Motor neuron (in vitro differentiated cells): ENCODE measurements around the gene TBCEL. TPM values are rescaled to one million over a fixed set of nuclear protein-coding genes. Genes with fewer than 3 reads are reported as not detected.
A peak's percentile ranks its signal among the peaks of the same experiment; 100 is the strongest.
"Not testable (repeated sequence)": the region's sequence is repeated elsewhere in the genome, so short reads cannot be mapped to it uniquely, and the experiment has no call there.

Source experiments
- ATAC-seq, 8 experiments: fragments of 200-7000 bp; cut with Tn5 transposase; replicated peaks in 6 of 8; 2 replicates each; pipeline ENCODE4 v1.8.0; 2021; ENCODE audit warnings: mild to moderate bottlenecking in 8 of 8, moderate library complexity in 8 of 8
- H3K27ac ChIP-seq, 2 donors: fragments of 250-450 bp; sonication (Bioruptor Pico); 2 replicates each; pipeline ENCODE4 v1.9.0; 2021; ENCODE audit warnings: antibody characterized with exemption in 2 of 2, mild to moderate bottlenecking in 2 of 2, moderate library complexity in 1 of 2
- H3K4me1 ChIP-seq, 2 donors: fragments of 250-450 bp; sonication (Bioruptor Pico); replicated peaks in 1 of 2; 2 replicates each; pipeline ENCODE4 v1.6.1; 2021; ENCODE audit warnings: antibody characterized with exemption in 2 of 2, mild to moderate bottlenecking in 2 of 2, moderate library complexity in 1 of 2
- H3K4me3 ChIP-seq, 5 donors: fragments of 250-450 bp; sonication (Bioruptor Pico); 2 replicates each; pipeline ENCODE4 v1.9.0; 2021; ENCODE audit warnings: antibody characterized with exemption in 5 of 5, mild to moderate bottlenecking in 5 of 5, moderate library complexity in 4 of 5
- WGBS, 10 experiments: fragments of 450-650 bp; shearing (Covaris generic); methylation state at CpG; one replicate each; pipeline ENCODE4 v1.0.0; 2022; 5-methylcytosine and 5-hydroxymethylcytosine counted together
- in situ Hi-C, 9 experiments: fragments of 400-800 bp; cut with MboI; loops; one replicate each; pipeline ENCODE4 v1.15.0; 2021; ENCODE audit warnings: low sequenced_read_pairs in 9 of 9, low pct_unique_long_range_greater_than_20kb in 2 of 9; ENCODE audit not compliant: unreplicated experiment in 9 of 9
- total RNA-seq, 8 experiments: library from RNA; unstranded; fragments of 300-600 nt; gene quantifications; 2 replicates each; pipeline versions ENCODE4 v1.2.3 to v1.2.4, GENCODE V29; 2022

TBCEL gene
- total RNA-seq, 8 experiments from 2014 or later: 22.0 to 56.5 (median 28.3) TPM

DNA sequence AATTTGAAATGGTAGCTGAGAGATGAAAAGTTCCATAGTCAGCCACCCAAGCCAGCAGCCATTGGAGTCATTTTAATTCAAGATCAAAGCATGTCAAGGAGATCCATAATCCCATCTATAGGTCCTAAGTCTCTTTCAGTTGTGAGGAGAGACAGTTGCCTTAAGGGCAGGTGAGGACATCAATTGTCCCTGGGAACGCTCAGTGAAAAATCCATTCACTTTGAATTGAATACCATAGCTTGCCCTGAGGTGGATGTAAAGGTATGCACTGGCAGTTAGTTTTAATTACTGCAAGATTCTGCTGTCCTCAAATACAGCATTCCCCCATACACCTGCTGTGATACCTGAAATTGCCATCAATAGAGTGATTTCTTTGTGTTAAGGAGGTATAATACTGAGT is 25.3 kb upstream of the TBCEL start:
- in situ Hi-C loops: no loop called here
- no peak overlapping the region for H3K27ac ChIP-seq
- ATAC-seq: no peak
- H3K4me1 ChIP-seq: peaks cover 0 to 6% of the 10 kb centered on the region in 2 donors
- 67 to 100% (median 100%) methylated on average over 1 of the region's 1 CpG; no CpG with 5 or more reads in 5 of the 10 experiments for WGBS, 10 experiments
- no peak overlapping the region for H3K4me3 ChIP-seq

DNA sequence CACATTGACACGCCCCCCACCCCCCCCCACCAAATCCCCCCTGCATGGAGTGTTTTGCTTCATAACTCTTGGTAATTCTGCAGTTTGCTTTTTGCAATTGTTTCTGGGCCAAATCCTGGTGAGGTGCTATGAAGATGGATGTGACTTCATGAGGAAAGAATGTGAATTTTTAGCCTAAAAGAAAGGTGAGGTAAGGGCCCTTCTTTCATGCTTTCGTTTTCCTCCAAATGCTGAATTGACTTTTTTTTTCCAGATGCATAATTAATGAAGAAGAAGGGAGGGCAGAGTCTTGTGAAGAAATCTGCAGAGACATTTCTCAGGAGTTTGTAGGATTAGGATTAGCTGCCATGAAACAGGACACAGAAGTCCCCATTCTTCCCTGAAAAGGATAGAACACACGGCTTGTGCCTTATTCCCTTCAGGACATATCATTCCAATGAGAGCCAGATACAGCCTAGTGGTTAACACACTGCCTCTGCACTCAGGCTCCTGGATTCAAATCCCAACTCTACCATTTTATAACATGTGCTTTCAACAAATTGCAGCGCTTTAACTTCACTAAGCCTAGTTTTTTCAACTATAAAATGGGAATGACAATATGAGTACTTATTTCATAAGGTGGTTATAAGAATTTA is 19.6 kb upstream of the TBCEL start:
- 0 to 100% (median 48%) methylated on average over 1 to 3 of the region's 4 CpGs; no CpG with 5 or more reads in 1 of the 10 experiments for WGBS, 10 experiments
- in situ Hi-C loops: no loop called here
- Histone ChIP-seq H3K4me3 (no peak overlapping the region), H3K4me1 (no peaks in the 10 kb centered on the region), H3K27ac (no peak overlapping the region)
- ATAC-seq: peak in 2 of 8 experiments; percentile 27 to 44

DNA sequence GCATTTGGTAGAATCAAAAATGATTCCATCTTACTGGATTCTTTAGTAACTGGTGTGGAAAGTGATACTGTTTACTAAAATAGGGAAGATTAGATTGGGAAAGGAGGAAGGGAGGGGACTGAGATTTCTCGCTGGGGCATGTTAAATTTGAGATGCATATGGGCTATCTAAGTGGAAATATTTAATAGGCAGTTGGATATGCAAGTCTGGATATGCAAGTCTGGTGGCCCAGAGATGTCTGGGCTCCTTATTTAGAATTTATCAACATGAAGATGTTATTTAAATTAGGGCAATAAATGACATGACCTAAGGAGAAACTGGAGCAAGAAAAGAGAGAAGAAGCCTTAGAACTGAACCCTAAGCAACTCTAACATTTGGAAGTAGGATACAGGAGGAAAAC is 17.0 kb upstream of the TBCEL start:
- Histone ChIP-seq H3K4me1 (no peaks in the 10 kb centered on the region), H3K4me3 (no peak overlapping the region), H3K27ac (no peak overlapping the region)
- peak in 3 of 8 experiments; percentile 49 to 82 (median 73) for ATAC-seq
- WGBS, 10 experiments: 0 to 100% (median 45%) methylated on average over 1 of the region's 1 CpG; no CpG with 5 or more reads in 4 of the 10 experiments
- in situ Hi-C loops: no loop called here

DNA sequence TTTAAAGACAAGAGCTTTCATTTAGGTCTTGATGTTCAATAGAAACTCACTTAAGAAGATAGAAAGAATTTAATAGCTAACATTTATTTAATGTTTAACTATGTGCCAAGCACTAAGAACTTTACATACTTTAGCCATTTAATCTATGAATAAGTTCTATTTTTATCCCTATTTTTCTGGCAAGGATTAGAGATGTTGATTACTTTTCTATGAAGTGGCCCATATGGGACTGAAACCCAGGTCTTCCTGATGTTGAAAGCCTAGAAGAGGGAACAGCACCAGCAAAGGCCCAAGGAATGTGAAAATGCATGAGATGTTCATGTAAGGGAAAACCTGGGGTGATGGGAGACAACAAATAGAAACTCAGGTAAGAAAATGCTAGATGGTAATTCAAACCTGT is 15.4 kb upstream of the TBCEL start:
- in situ Hi-C loops: no loop called here
- Histone ChIP-seq H3K4me1 (no peaks in the 10 kb centered on the region), H3K27ac (no peak overlapping the region), H3K4me3 (no peak overlapping the region)
- ATAC-seq: no peak

DNA sequence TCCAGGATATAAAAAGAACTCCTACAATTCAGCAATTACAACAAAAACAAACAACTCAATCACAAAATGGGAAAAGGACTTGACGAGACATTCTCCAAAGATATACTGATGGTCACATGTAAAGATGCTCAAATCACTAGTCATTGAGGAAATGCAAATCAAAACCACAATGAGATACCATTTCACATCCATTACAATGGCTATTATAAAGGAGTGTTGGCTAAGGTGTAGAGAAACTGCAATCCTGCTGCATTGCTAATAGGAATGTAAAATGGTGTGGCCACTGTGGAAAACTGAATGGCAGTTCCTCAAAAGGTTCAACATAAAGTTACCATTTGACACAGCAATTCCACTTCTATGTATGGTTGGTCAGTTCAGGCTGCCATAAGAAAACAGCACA is 11.8 kb upstream of the TBCEL start:
- ATAC-seq: peak in 1 of 8 experiments; percentile 44
- in situ Hi-C loops: no loop called here
- H3K4me3 ChIP-seq: no peak overlapping the region
- H3K27ac ChIP-seq: no peak overlapping the region
- WGBS, 10 experiments: 0 to 90% (median 58%) methylated on average over 1 of the region's 1 CpG; no CpG with 5 or more reads in 2 of the 10 experiments
- H3K4me1 ChIP-seq: no peaks in the 10 kb centered on the region

DNA sequence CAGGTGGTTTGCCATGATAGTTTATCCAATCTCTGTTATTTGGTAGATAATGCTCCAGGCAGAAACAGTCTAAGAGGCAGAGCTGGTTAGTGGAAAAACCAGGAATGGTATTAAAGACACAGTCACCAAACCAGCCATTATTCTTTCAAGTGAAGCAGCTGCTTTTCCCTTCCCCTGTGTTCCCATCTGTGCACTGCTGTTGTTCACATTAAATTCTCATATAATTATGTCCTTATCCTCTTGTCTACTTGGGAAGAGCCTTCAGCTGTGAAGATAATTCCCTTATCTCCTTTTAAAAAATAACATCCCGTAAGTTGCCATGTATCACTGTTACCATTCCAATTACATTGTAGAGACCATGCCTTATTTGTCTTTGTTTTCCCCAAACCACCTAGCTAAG is 5.2 kb upstream of the TBCEL start:
- no peak for ATAC-seq
- Histone ChIP-seq H3K4me1 (peaks cover 0 to 17% of the 10 kb centered on the region in 2 donors), H3K27ac (no peak overlapping the region), H3K4me3 (no peak overlapping the region)
- in situ Hi-C loops: no loop called here
- 0 to 88% (median 57%) methylated on average over 1 of the region's 1 CpG; no CpG with 5 or more reads in 2 of the 10 experiments for WGBS, 10 experiments

DNA sequence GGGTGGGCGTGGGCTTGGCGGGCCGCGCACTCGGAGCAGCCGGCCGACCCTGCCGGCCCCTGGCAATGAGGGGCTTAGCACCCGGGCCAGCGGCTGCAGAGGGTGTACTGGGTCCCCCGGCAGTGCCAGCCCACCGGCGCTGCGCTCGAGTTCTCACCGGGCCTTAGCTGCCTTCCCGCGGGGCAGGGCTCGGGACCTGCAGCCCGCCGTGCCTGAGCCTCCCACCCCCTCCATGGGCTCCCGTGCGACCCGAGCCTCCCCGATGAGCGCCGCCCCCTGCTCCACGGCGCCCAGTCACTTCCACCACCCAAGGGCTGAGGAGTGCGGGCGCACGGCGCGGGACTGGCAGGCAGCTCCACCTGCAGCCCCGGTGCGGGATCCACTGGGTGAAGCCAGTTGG is 2.2 kb upstream of the TBCEL start:
- H3K4me3 ChIP-seq, ATAC-seq, in situ Hi-C loops, H3K27ac ChIP-seq: not testable (repeated sequence)
- peaks cover 8 to 28% of the 10 kb centered on the region in 2 donors for H3K4me1 ChIP-seq
- no CpG with 5 or more reads among the region's 36 CpGs for WGBS, 10 experiments

DNA sequence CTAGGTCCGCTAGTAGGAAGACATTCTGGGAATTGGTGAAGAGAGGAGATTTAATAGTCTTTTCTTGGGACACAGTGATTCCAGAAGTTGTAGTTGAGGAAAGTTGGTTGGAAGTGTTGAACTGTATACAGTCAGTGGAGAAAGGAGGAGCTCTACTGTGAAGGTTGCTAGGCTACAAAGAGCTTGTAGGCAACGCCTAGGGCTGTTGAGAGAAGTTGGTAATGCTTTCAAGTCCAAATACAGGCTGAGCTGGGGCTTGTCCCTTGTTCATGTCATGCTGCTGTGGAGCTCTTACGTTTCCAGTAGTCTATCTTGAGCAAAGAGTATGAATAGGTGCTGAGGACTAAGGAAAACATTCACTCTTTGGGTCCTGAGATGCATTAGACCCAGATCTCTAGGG is 1.1 kb downstream of the TBCEL start:
- ATAC-seq: peak in 6 of 8 experiments; percentile 18 to 82 (median 54)
- 0 to 60% (median 25%) methylated on average over 1 to 3 of the region's 3 CpGs; no CpG with 5 or more reads in 1 of the 10 experiments for WGBS, 10 experiments
- Histone ChIP-seq H3K4me3 (peak overlapping the region; percentile 72 to 90 (median 79)), H3K27ac (peak overlapping the region in 1 of 2 donors; percentile 85), H3K4me1 (peaks cover 8 to 14% of the 10 kb centered on the region in 2 donors)
- in situ Hi-C loops: no loop called here

DNA sequence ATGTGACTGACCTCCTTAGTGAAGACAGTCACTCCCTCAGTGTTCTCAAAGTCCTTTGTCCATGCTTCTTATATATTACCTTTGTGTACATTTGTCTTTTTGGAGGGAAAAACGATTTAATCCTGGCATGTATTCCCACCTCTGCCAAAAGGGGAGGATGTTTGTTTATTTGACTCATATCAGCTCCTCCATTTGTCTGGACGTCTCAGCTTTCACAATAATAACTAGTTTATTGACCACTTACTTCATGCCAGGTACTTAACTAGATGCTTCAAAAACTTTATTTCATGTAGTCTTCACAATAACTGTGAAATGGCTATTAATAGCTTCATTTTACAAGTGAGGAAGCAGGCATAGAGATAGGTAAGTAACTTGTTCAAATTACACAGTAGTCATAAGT is 5.3 kb downstream of the TBCEL start:
- H3K27ac ChIP-seq: no peak overlapping the region
- H3K4me3 ChIP-seq: no peak overlapping the region
- peaks cover 8 to 11% of the 10 kb centered on the region in 2 donors for H3K4me1 ChIP-seq
- ATAC-seq: no peak
- 20 to 100% (median 63%) methylated on average over 1 to 2 of the region's 2 CpGs; no CpG with 5 or more reads in 1 of the 10 experiments for WGBS, 10 experiments
- in situ Hi-C loops: no loop called here

DNA sequence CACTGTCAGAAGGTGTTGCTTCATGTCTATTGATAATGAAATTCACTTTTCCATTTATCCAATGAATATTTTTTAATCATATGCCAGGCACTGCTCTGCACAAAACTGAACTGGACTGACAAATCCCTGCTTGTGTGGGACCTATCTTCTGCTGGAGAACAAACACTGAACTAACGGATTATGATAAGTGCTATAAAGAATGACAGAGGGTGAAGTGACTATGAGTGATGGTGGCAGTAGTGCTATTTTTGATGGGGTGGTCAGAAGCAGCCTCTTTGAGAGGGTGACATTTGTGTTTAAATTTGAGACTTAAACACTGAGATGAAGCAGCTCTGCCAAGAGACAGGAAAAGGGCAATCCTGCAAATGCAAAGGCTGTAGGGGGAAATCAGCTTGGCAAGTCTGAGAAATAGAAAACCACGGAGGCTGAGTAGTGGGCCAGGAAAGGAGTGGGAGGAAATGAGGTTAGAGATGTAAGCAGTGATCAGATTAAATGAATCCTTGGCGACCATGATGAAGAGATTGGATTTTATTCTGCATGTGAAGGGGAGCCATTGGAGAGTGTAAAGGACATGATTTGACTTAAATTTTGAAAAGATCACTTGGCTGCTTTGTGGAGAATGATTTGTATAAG is 6.0 kb downstream of the TBCEL start:
- Histone ChIP-seq H3K4me1 (peaks cover 8 to 10% of the 10 kb centered on the region in 2 donors), H3K27ac (no peak overlapping the region), H3K4me3 (no peak overlapping the region)
- in situ Hi-C loops: no loop called here
- no peak for ATAC-seq
- 75 to 95% (median 83%) methylated on average over 2 to 3 of the region's 3 CpGs; no CpG with 5 or more reads in 2 of the 10 experiments for WGBS, 10 experiments

DNA sequence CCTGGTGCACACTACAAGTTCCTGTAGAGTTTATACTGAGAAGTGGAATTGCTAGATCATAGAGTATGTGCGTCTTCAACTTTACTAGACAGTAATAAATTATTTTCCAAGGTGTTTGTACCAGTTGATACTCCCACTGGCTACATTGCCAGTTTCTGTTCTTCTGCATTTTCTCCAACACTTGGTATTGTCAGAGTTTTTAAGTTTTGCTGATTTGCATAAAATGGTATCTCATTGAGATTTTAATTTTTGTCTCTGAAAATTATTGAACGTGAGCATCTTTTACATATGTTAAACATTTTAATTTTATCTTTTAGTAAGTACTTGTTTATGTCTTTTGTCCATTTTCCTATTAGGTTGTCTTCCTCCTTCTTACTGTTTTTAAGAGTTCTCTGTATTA is 7.3 kb downstream of the TBCEL start:
- H3K27ac ChIP-seq: no peak overlapping the region
- in situ Hi-C loops: no loop called here
- 57 to 100% (median 88%) methylated on average over 1 to 2 of the region's 2 CpGs for WGBS, 10 experiments

DNA sequence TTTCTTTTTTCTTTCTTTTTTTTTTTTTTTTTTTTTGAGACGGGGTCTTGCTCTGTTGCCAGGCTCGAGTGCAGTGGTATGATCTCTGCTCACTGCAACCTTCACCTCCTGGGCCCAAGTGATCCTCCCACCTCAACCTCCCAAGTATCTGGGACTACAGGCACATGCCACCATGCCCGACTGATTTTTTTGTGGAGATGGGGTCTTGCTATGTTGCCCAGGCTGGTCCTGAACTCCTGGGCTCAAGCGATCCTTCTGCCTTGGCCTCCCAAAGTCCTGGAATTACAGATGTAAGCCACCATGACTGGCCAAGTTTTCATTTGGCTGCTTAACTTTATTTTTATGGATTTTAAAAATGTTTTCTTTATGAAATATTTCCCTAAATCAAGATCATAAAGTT is 7.7 kb downstream of the TBCEL start:
- WGBS, 10 experiments: 90 to 100% (median 94%) methylated on average over 2 to 4 of the region's 4 CpGs; no CpG with 5 or more reads in 2 of the 10 experiments
- ATAC-seq, in situ Hi-C loops, H3K4me1 ChIP-seq, H3K27ac ChIP-seq, H3K4me3 ChIP-seq: not testable (repeated sequence)

More for the DNA sequence above, 7.3 kb downstream of the TBCEL start:
- Histone ChIP-seq H3K4me1 (no peaks in the 10 kb centered on the region), H3K4me3 (no peak overlapping the region)
- ATAC-seq: no peak

DNA sequence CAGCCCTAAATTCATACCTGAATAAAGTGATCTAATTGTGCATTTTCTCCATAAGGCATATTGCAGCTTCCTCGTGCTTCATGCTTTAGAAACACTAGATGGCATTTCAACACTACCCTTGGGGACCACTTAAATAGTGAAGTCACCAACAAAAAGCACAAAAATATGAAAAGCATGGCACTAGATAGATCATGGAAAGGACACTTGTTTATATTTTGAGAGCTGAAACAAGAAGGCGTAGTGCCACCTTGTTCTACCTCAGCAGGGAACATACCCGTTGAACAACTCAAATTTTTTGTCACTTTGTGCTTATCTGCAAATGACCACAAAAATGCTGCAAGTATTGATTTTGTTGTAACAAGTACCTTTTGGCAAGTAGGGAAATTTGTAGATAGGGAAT is 8.6 kb downstream of the TBCEL start:
- WGBS, 10 experiments: 20 to 93% (median 87%) methylated on average over 1 to 3 of the region's 3 CpGs; no CpG with 5 or more reads in 1 of the 10 experiments
- H3K4me3 ChIP-seq: no peak overlapping the region
- ATAC-seq: no peak
- H3K4me1 ChIP-seq: no peaks in the 10 kb centered on the region
- in situ Hi-C loops: no loop called here
- no peak overlapping the region for H3K27ac ChIP-seq
